Measurements from ENCODE around the gene PRR16.
A peak's percentile ranks its signal among the peaks of the same experiment; 100 is the strongest.
"Not testable (repeated sequence)": the region's sequence is repeated elsewhere in the genome, so short reads cannot be mapped to it uniquely, and the experiment has no call there.

PRR16 gene

DNA sequence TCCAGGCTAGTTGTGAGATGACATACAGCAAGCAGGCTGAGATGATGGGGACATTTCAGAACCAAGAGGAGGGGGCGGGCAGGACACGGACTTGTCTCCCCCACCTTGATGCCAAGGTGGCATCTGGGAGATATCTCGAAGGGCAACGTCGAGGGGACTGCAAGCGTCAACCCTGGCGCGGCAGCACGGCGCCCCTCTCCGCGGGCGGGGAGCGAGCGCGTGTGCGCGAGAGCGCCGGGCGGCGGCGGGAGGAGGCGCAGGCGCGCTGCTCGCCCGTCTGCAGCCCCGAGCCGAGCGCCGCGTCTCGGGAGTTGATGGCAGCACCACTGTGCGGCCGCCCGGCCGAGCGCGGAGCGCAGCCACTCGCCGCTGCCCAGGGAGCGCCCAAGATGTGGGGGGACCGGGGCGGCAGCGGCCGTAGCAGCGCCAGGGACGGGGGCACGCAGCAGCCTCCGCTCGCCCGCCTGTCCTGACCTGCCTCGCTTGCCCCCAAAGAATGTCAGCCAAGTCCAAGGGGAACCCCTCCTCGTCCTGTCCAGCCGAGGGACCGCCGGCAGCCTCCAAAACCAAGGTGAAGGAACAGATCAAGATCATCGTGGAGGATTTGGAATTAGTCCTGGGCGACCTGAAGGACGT is at the start of gene PRR16:
TSS of gene PRR16 (plus strand) at position 310 of the 636 bp plus-strand sequence.
- no peak for DNase-seq

DNA sequence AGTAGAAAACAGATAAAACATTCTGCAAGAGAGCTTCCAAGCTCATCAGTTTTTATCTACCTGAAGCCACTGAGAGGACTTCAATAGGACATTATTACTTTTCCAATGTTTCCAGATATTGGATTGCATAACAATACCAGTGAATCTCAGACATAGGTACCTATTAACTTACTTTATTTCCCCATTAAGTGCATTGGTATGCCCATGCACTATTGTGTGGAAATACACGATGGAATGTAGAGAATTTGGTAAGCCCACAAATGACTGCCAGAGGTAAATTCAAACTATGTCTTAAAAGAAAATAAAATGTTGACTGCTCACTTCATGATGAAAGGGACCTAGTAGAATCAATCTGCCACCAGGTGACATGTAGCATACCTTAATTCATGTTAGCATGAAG is 48.1 kb upstream of the PRR16 start:
- no peak for DNase-seq

DNA sequence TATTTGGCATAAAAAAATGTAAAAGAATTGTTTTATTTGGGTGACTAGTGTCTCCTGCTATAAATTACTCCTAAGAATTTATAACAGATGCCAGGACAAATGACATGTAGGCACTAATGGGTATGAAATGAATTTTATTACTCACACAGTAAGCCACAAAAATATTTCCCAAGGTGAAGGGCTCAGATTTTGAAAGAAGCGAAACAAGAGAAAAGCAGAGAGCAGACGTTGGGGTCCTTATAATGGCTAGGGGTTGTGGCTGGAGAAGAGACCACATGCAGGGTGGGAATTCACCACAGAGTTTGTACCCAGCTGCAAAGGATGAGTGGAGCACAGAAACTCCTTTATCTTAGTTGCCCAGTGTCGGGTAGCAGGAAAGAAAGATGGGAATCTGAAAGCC is 45.0 kb upstream of the PRR16 start:
- no peak for DNase-seq

DNA sequence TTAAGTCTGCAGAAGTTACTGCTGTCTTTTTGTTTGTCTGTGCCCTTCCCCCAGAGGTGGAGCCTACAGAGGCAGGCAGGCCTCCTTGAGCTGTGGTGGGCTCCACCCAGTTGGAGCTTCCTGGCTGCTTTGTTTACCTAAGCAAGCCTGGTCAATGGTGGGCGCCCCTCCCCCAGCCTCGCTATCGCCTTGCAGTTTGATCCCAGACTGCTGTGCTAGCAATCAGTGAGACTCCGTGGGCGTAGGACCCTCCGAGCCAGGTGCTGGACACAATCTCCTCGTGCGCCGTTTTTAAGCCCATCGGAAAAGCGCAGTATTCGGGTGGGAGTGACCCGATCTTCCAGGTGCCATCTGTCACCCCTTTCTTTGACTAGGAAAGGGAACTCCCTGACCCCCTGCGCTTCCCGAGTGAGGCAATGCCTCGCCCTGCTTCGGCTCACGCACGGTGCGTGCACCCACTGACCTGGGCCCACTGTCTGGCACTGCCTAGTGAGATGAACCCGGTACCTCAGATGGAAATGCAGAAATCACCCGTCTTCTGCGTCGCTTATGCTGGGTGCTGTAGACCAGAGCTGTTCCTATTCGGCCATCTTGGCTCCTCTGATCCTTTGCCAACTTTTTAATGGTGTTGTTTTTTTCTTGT is 37.3 kb upstream of the PRR16 start:
- DNase-seq: not testable (repeated sequence)

GRCh38 chr5:120430572-120430971 is 33.5 kb upstream of the PRR16 start:
- DNase-seq: no peak

DNA sequence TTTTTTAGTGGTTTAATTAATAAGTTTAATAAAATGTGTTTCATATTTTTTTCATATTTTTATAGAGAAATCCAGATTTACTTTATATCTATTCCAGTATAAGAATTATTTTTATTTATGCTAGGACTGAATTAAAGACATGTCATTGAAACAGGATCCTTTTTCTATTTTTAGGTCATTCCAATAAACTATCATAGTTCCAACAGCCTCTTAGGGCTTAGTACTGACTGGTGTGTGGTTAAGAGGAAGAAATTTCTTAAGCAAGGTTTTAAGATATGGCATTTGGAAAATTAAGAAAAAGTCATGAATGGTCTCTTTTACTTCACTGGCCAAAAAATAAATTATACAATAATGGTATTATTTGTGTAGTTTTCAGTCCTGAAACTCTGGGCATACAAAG is 31.2 kb upstream of the PRR16 start:
- no peak for DNase-seq

- DNase-seq: no peak
Measured at GRCh38 chr5:120435129-120435528, 29.0 kb upstream of the PRR16 start.

DNA sequence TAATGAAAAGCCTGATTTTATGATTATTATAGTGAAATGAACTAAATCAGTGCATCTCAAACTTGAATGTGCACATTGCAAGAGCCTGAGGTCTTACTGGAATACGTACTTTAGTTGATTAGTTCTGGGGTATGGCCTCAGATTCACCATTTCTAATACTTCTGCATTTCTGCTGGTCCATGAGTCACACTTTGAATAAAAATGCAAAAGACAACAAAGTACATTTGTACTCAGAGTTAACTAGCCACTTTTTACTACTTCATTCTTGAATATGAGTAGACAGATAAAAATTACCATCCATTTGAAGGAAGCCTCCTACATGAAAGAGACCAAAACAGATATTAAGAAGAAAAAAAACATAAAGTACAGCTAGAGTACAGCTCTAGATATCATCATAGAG is 27.1 kb upstream of the PRR16 start:
- DNase-seq: no peak

- DNase-seq: no peak
Measured at GRCh38 chr5:120442694-120443093, 21.4 kb upstream of the PRR16 start.

DNA sequence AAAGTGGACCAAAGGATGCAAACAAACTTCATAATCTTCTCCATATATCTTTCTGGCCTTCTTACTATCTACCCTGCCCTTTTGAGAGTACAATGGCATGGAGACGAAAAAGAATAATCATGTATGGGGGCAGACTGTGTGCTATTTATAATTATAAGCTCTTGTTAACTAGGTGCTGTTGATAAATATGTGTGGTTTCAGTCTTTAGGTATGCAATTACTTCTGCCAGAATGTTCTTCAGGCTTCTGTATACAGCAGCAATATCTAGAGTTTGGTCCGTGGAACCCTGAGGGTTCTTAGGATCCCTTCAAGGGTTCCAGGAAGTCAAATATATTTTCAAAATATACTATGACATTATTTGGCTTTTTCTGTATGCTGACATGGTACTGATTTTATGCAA is 20.5 kb upstream of the PRR16 start:
- no peak for DNase-seq

- DNase-seq: no peak
Measured at GRCh38 chr5:120446068-120446492, 18.0 kb upstream of the PRR16 start.

DNA sequence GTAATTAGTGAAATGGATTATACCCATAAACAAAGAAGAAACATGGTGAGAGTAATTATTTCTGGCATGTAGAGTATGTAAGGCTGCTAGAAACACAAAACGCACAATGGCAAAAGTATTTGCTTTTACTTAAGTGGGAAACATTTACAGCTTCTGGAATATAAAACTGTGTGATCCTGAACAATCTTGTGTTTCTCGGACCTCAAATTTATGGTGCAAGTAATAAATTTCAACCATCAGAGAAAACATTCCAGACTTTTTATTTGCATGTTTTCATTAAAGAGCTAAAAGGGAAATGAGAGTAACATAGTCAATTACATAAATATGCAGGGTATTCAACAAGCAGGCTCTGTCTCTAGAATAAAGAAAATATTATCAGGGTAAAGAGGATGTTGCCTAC is 17.2 kb upstream of the PRR16 start:
- no peak for DNase-seq

DNA sequence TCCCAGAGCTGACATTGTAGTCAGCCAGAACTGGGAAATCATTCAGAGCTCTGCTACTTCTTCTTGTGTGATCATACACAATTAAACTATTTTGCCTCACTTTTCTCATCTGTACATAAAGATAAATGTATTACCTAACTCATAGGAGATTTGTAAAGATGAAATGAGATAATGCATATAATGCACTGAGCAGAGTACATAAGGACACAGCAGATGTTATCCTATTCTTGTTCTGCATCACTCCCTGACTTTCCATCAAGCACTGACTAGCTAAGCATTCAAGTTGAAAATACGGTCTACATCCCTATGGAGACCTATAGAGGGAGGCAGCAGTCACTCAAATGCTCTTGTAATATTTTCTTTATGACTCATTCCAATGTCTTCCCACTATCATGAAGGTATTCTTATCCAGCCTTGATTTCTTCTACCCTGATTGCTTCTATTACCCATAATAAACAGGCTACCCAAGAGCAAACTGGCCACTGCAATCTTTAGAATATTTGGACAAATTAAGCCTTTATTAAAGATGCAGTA is 16.3 kb upstream of the PRR16 start:
- no peak for DNase-seq

DNA sequence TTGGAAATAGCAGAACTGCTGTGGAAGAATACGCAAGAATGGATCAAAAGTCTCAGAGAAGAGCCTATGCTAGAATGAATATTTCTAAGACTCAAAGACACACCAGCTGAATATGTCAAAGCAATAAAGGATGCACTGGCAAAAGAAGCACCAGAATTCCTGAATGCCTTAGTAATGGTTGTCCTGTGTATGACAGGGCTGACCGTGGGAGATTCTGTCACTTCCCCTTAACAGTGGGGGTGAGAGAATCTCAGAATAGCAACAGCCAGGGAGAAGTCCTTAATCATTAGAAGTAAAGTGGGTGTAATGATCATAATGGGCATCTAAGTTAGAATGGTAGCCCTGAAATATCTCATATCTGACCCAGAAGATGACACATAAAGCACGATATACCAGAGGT is 14.6 kb upstream of the PRR16 start:
- DNase-seq: no peak

- no peak for DNase-seq
Measured at GRCh38 chr5:120450910-120451309, 13.2 kb upstream of the PRR16 start.

DNA sequence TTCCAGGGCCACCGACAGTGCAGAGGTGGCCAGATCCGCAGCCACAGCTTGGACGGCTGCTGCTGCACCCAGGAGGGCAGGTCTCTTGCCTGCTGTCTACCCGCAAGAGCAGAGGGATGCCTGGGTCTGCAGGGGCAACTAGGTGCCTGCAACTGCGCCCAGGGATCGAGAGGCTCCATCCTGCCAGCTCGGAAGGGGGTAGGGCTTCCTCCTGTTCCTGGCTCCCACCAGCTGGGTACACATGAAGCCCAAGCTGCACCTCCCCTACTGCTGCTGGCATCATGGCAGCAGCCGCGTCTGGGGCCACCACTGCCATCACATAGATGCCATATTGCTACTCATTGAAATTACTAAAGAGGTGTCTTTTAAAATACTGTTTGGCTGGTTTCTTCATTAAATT is 12.7 kb upstream of the PRR16 start:
- no peak for DNase-seq

DNA sequence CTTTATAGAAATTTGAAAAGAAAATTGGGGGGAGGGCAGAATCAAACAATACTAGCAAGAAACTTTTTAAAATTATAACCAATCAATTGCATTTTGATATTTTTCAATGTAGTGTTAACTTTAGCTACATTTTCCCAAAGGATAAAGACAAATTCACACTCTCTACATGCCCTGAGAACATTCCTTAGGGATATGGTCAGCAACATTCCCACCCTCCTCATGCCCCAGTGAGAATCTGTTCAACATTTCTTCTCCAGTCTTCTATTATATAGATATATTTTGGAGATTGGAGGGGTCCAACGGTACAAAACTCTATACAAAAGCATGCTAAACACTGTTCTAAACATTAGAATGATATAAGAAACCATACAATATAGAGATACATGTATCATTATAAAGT is 11.6 kb upstream of the PRR16 start:
- no peak for DNase-seq

GRCh38 chr5:120454094-120454798 is 9.9 kb upstream of the PRR16 start:
- no peak for DNase-seq

DNA sequence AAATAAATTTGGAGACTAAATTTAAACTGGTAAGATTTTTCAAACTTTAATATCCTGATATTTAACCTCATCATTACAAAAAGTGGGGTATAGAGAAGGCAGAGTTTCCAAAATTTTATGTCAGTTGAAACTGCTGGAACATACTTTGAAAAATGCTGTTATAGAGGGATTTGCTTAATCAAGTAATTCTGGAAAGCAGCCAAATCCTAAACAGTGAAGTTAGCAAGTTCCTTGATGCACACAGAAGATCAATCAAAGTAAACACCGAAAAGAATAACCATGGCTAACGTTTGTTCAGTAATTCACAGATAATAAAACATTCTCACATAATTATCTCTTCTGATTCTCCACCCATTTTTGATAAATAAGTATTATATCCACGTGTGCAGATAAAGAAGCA is 8.1 kb upstream of the PRR16 start:
- DNase-seq: no peak

- peak; percentile 28 for DNase-seq
Measured at GRCh38 chr5:120457839-120458507, 6.1 kb upstream of the PRR16 start.

GRCh38 chr5:120458508-120458847 is 5.6 kb upstream of the PRR16 start:
- not testable (repeated sequence) for DNase-seq

GRCh38 chr5:120461251-120461650 is 2.8 kb upstream of the PRR16 start:
- no peak for DNase-seq

- no peak for DNase-seq
Measured at GRCh38 chr5:120463006-120463680, 957 bp upstream of the PRR16 start.
